MM.1S (cell line): ENCODE measurements around the gene TMEM260.
"Not testable (repeated sequence)": the region's sequence is repeated elsewhere in the genome, so short reads cannot be mapped to it uniquely, and the experiment has no call there.

Experiments used
- EZH2 ChIP-seq: fragments of 300-600 bp; sonication (generic); optimal IDR thresholded peaks from 2 replicates; pipeline ENCODE3; 2017; ENCODE audit warnings: low read depth, mild to moderate bottlenecking, antibody characterized with exemption, low read length, mixed read lengths
- TF ChIP-seq, protein P1 (sequence below): fragments of 300-600 bp; sonication (generic); IDR thresholded peaks from 2 replicates; pipeline ENCODE4 v1.5.1; 2016; ENCODE audit warnings: antibody characterized with exemption, low read length, mixed read lengths

GRCh38 chr14:56695216-56695615 lies 115.6 kb downstream of the TMEM260 start:
- TF ChIP-seq, protein P1, sequence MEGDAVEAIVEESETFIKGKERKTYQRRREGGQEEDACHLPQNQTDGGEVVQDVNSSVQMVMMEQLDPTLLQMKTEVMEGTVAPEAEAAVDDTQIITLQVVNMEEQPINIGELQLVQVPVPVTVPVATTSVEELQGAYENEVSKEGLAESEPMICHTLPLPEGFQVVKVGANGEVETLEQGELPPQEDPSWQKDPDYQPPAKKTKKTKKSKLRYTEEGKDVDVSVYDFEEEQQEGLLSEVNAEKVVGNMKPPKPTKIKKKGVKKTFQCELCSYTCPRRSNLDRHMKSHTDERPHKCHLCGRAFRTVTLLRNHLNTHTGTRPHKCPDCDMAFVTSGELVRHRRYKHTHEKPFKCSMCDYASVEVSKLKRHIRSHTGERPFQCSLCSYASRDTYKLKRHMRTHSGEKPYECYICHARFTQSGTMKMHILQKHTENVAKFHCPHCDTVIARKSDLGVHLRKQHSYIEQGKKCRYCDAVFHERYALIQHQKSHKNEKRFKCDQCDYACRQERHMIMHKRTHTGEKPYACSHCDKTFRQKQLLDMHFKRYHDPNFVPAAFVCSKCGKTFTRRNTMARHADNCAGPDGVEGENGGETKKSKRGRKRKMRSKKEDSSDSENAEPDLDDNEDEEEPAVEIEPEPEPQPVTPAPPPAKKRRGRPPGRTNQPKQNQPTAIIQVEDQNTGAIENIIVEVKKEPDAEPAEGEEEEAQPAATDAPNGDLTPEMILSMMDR = not testable (repeated sequence)
- TF ChIP-seq EZH2 = not testable (repeated sequence)
